BLaER1 treated with 17β-estradiol and CSF1 and Interleukin-3, amounts not matched to agents 10 nM and 100 nM (cell line): ENCODE measurements around the gene TMEM108.

Experiments used
- H3K27ac ChIP-seq, 11 experiments: shearing (Covaris generic); formaldehyde crosslinking; 2 replicates each; pipeline ENCODE4 v1.8.1; 2022
- H3K27me3 ChIP-seq, 11 experiments: shearing (Covaris generic); formaldehyde crosslinking; 2 replicates each; pipeline ENCODE4 v1.8.1; 2022
- H3K36me3 ChIP-seq, 11 experiments: shearing (Covaris generic); formaldehyde crosslinking; 2 replicates each; pipeline ENCODE4 v1.8.1; 2022
- H3K4me1 ChIP-seq, 10 experiments: shearing (Covaris generic); formaldehyde crosslinking; 2 replicates each; pipeline ENCODE4 v1.8.1; 2022
- H3K4me2 ChIP-seq, 11 experiments: shearing (Covaris generic); formaldehyde crosslinking; 2 replicates each; pipeline ENCODE4 v1.8.1; 2022
- H3K4me3 ChIP-seq, 10 experiments: shearing (Covaris generic); formaldehyde crosslinking; 2 replicates each; pipeline ENCODE4 v1.8.1; 2022
- H3K9ac ChIP-seq, 11 experiments: shearing (Covaris generic); formaldehyde crosslinking; 2 replicates each; pipeline ENCODE4 v1.8.1; 2022
- H3K9me3 ChIP-seq, 11 experiments: shearing (Covaris generic); formaldehyde crosslinking; replicated peaks in 1 of 11; 2 replicates each; pipeline ENCODE4 v1.8.1; 2022
- H4K20me1 ChIP-seq, 11 experiments: shearing (Covaris generic); formaldehyde crosslinking; 2 replicates each; pipeline ENCODE4 v1.8.1; 2022
- Cebpa-rat ChIP-seq, 11 experiments: shearing (Covaris generic); IDR thresholded peaks; 2 replicates each; pipeline ENCODE4 v1.8.1; 2022

TMEM108 gene

DNA sequence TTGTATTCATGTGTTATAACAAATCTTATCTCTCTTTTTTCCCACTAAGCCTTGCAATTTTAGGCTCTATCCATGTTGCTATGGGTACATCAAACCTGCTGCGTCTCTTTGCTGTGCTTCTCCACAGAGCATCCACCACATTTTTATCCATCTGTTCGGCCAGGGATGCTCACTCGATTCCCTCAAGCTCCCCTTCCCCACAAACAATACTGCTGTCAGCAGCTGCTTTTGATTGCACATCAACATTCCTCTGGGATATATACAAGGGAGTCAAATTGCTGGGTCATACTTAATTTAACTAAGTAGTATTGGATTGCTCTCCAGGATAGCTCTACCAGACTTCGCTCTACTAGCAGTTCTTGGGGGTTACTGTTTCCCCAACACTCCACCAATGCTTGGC lies 36.8 kb downstream of the TMEM108 start:
- no peak overlapping the region for H3K4me3 ChIP-seq
- no peak overlapping the region for H3K27ac ChIP-seq
- no peak for TF ChIP-seq Cebpa-rat (IDR thresholded peaks at IDR 0.05)
- H3K27me3 ChIP-seq = no peaks in the 10 kb centered on the region
- H4K20me1 ChIP-seq = no peaks in the 10 kb centered on the region
- no peaks in the 10 kb centered on the region for H3K9me3 ChIP-seq
- H3K9ac ChIP-seq = no peak overlapping the region
- H3K4me1 ChIP-seq = no peaks in the 10 kb centered on the region
- H3K4me2 ChIP-seq = no peak overlapping the region
- H3K36me3 ChIP-seq = no peaks in the 10 kb centered on the region

GRCh38 chr3:133077688-133078087 lies 39.5 kb downstream of the TMEM108 start:
- no peak overlapping the region for H3K27ac ChIP-seq
- H3K27me3 ChIP-seq = no peaks in the 10 kb centered on the region
- H4K20me1 ChIP-seq = no peaks in the 10 kb centered on the region
- H3K9ac ChIP-seq = no peak overlapping the region
- TF ChIP-seq Cebpa-rat (IDR thresholded peaks at IDR 0.05) = no peak
- H3K4me2 ChIP-seq = no peak overlapping the region
- H3K36me3 ChIP-seq = no peaks in the 10 kb centered on the region
- H3K4me3 ChIP-seq = no peak overlapping the region
- H3K4me1 ChIP-seq = no peaks in the 10 kb centered on the region
- H3K9me3 ChIP-seq = peaks cover 0 to 9% (median 0%) of the 10 kb centered on the region in 11 experiments; a peak in 3 of 22 replicates

DNA sequence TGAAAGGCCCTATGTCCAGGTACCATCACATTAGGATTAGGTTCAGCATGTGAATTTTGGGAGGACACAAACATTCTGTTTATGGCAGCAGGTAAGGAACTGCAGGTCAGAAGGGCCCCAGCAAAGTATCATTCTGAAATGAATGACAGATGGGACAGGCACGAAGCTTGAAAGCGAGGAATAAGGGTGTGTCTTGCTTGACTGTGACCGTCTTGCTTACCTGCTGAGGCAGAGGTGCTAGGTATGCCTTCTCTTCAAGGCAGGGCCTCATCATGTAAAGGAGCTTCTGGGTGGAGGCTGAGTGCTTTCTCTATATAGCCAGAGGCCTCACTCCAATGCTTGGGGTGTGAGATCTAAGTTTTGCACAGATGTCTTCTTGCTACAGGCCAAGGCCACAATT lies 41.4 kb downstream of the TMEM108 start:
- Histone ChIP-seq H3K36me3 (no peaks in the 10 kb centered on the region), H3K9ac (no peak overlapping the region), H3K4me3 (no peak overlapping the region), H3K4me1 (no peaks in the 10 kb centered on the region), H3K9me3 (peaks cover 0 to 9% (median 0%) of the 10 kb centered on the region in 11 experiments; a peak in 3 of 22 replicates), H4K20me1 (no peaks in the 10 kb centered on the region), H3K4me2 (no peak overlapping the region), H3K27ac (no peak overlapping the region), H3K27me3 (no peaks in the 10 kb centered on the region)
- no peak for TF ChIP-seq Cebpa-rat (IDR thresholded peaks at IDR 0.05)

GRCh38 chr3:133081016-133081415 lies 42.8 kb downstream of the TMEM108 start:
- Histone ChIP-seq H3K9ac (no peak overlapping the region), H3K27me3 (no peaks in the 10 kb centered on the region), H3K9me3 (peaks cover 0 to 9% (median 0%) of the 10 kb centered on the region in 11 experiments; a peak in 3 of 22 replicates), H3K4me1 (no peaks in the 10 kb centered on the region), H3K4me2 (no peak overlapping the region), H3K36me3 (no peaks in the 10 kb centered on the region), H3K27ac (no peak overlapping the region), H3K4me3 (no peak overlapping the region), H4K20me1 (no peaks in the 10 kb centered on the region)
- TF ChIP-seq Cebpa-rat (IDR thresholded peaks at IDR 0.05) = no peak

GRCh38 chr3:133083395-133083794 lies 45.2 kb downstream of the TMEM108 start:
- Histone ChIP-seq H3K27ac (no peak overlapping the region), H3K4me3 (no peak overlapping the region), H3K36me3 (no peaks in the 10 kb centered on the region), H3K27me3 (no peaks in the 10 kb centered on the region), H3K9ac (no peak overlapping the region), H4K20me1 (no peaks in the 10 kb centered on the region), H3K4me2 (no peak overlapping the region), H3K9me3 (peaks cover 0 to 9% (median 0%) of the 10 kb centered on the region in 11 experiments; a peak in 3 of 22 replicates), H3K4me1 (peaks cover 0 to 4% (median 0%) of the 10 kb centered on the region in 10 experiments; a peak in 1 of 20 replicates)
- no peak for TF ChIP-seq Cebpa-rat (IDR thresholded peaks at IDR 0.05)

- Histone ChIP-seq H3K27me3 (no peaks in the 10 kb centered on the region), H3K4me2 (no peak overlapping the region), H3K27ac (no peak overlapping the region), H3K4me1 (peaks cover 0 to 4% (median 0%) of the 10 kb centered on the region in 10 experiments; a peak in 1 of 20 replicates), H4K20me1 (no peaks in the 10 kb centered on the region), H3K36me3 (no peaks in the 10 kb centered on the region), H3K9ac (no peak overlapping the region), H3K4me3 (no peak overlapping the region), H3K9me3 (no peaks in the 10 kb centered on the region)
- no peak for TF ChIP-seq Cebpa-rat (IDR thresholded peaks at IDR 0.05)
These were observed 51.8 kb downstream of the TMEM108 start for GRCh38 chr3:133089906-133090485.

GRCh38 chr3:133092681-133093080 lies 54.5 kb downstream of the TMEM108 start:
- no peak overlapping the region for H3K4me2 ChIP-seq
- H3K9ac ChIP-seq = no peak overlapping the region
- no peaks in the 10 kb centered on the region; a peak in 1 of 22 replicates for H3K27me3 ChIP-seq
- H3K4me1 ChIP-seq = no peaks in the 10 kb centered on the region
- H3K4me3 ChIP-seq = no peak overlapping the region
- no peak overlapping the region for H3K27ac ChIP-seq
- TF ChIP-seq Cebpa-rat (IDR thresholded peaks at IDR 0.05) = no peak
- H4K20me1 ChIP-seq = no peaks in the 10 kb centered on the region
- no peaks in the 10 kb centered on the region for H3K36me3 ChIP-seq
- H3K9me3 ChIP-seq = peaks cover 0 to 1% (median 0%) of the 10 kb centered on the region in 11 experiments; a peak in 2 of 22 replicates

- Histone ChIP-seq H3K27me3 (no peaks in the 10 kb centered on the region; a peak in 1 of 22 replicates), H3K4me2 (no peak overlapping the region), H3K9me3 (peaks cover 0 to 8% (median 0%) of the 10 kb centered on the region in 11 experiments; a peak in 4 of 22 replicates), H3K4me1 (no peaks in the 10 kb centered on the region), H4K20me1 (no peaks in the 10 kb centered on the region), H3K27ac (no peak overlapping the region), H3K4me3 (no peak overlapping the region), H3K36me3 (no peaks in the 10 kb centered on the region), H3K9ac (no peak overlapping the region)
- no peak for TF ChIP-seq Cebpa-rat (IDR thresholded peaks at IDR 0.05)
These were observed 55.2 kb downstream of the TMEM108 start for GRCh38 chr3:133093366-133093765.

DNA sequence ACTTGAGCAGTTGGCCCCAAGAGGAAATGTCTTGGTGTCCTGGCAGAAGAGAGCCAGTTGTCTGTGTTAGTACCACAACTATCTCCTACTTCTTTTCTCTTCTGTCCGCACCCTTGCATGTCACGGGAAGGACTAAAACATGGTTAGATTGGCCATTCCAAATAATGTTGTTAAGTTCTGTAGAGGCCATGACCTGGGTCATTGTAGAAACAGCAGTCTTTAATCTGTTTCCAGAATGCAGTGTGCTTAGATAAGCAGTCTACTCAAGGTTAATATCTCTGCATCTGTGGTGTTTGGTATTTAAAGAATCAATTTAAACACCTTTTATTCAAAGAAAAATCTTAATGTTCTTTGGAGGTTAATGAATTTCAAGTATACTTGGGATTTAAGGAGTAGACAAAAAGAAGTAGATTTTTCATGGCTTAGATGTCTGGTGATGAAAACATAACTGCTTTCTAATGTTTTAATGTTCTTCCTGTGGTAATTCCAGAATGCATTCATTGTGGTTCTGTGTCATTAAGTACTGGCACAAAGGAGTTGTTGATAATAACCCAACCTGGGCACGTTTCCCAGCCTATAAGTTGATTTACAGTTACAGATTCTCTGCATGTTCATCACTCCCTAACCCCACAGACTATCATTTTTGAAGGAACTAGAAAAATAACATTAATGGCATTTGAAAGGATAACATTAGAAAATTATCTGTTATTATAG lies 58.9 kb downstream of the TMEM108 start:
- H3K9ac ChIP-seq = no peak overlapping the region
- no peak for TF ChIP-seq Cebpa-rat (IDR thresholded peaks at IDR 0.05)
- H3K4me1 ChIP-seq = no peaks in the 10 kb centered on the region
- H3K36me3 ChIP-seq = no peaks in the 10 kb centered on the region
- H3K4me2 ChIP-seq = no peak overlapping the region
- no peak overlapping the region for H3K27ac ChIP-seq
- H3K4me3 ChIP-seq = no peak overlapping the region
- H3K9me3 ChIP-seq = peaks cover 0 to 30% (median 12%) of the 10 kb centered on the region in 11 experiments; a peak in 15 of 22 replicates
- H4K20me1 ChIP-seq = no peaks in the 10 kb centered on the region
- no peaks in the 10 kb centered on the region; a peak in 1 of 22 replicates for H3K27me3 ChIP-seq
